SK-N-SH (cell line): ENCODE measurements around the gene MYLK3. TPM values are rescaled to one million over a fixed set of nuclear protein-coding genes. Genes with fewer than 3 reads are reported as not detected.

Experiments used
- CTCF ChIA-PET: fragments of 300-600, 350-600 bp; formaldehyde crosslinking; extraction: SDS; loops from one replicate; lab custom pipeline; 2021; lab: Yijun Ruan, JAX
- POLR2A ChIA-PET: fragments of 350-600 bp; sonication (Branson Sonifier 250); formaldehyde crosslinking; extraction: SDS; loops from one replicate; lab custom pipeline; 2020; ENCODE audit warnings: antibody characterized with exemption, inconsistent platforms; lab: Yijun Ruan, JAX
- DNase-seq: peaks from one replicate; pipeline ENCODE4 v3.0.0; 2012
- H2AFZ ChIP-seq: fragments of 200-600 bp; sonication (generic); 2 replicates; pipeline ENCODE4 v1.8.1; 2016; ENCODE audit warnings: antibody characterized with exemption, mild to moderate bottlenecking, low read depth
- H3F3A ChIP-seq: fragments of 200-600 bp; sonication (generic); replicated peaks from 2 replicates; pipeline ENCODE3; 2016; ENCODE audit warnings: antibody characterized with exemption, mild to moderate bottlenecking; ENCODE audit not compliant: insufficient read depth
- H3K27ac ChIP-seq, 2 experiments: fragments of 200-500 bp in 1 of 2; fragments of 200-600 bp in 1 of 2; sonication (Bioruptor generic) in 1 of 2; sonication (generic), shearing (Covaris generic) in 1 of 2; 2 replicates each; pipeline versions ENCODE4 v1.5.1 to v1.6.1; 2014 to 2016; ENCODE audit warnings: low read depth in 2 of 2, inconsistent platforms in 1 of 2, low read length in 1 of 2, mild to moderate bottlenecking in 1 of 2, mixed read lengths in 1 of 2
- H3K27me3 ChIP-seq: fragments of 200-600 bp; sonication (generic), shearing (Covaris generic); 2 replicates; pipeline ENCODE4 v1.6.1; 2016; ENCODE audit warnings: mixed run types; ENCODE audit not compliant: insufficient read depth
- H3K36me3 ChIP-seq, 2 experiments: fragments of 200-500 bp in 1 of 2; fragments of 200-600 bp in 1 of 2; sonication (Bioruptor generic) in 1 of 2; sonication (generic) in 1 of 2; replicated peaks in 1 of 2; 2 replicates each; pipeline versions ENCODE3 to v1.5.1; 2014 to 2016; ENCODE audit warnings: low read length in 1 of 2, mild to moderate bottlenecking in 1 of 2; ENCODE audit not compliant: insufficient read depth in 2 of 2, control insufficient read depth in 1 of 2
- H3K4me1 ChIP-seq, 2 experiments: fragments of 200-500 bp in 1 of 2; fragments of 200-600 bp in 1 of 2; sonication (Bioruptor generic) in 1 of 2; sonication (generic), shearing (Covaris generic) in 1 of 2; 2 replicates each; pipeline versions ENCODE4 v1.5.1 to v1.6.1; 2014 to 2016; ENCODE audit warnings: low read depth in 1 of 2, low read length in 1 of 2, mixed run types in 1 of 2; ENCODE audit not compliant: insufficient read depth in 2 of 2, control insufficient read depth in 1 of 2
- H3K4me2 ChIP-seq: fragments of 200-600 bp; sonication (generic), shearing (Covaris generic); 2 replicates; pipeline ENCODE4 v1.6.1; 2017; ENCODE audit warnings: mixed run types
- H3K4me3 ChIP-seq, 2 experiments: fragments of 200-500 bp in 1 of 2; fragments of 200-600 bp in 1 of 2; sonication (Bioruptor generic) in 1 of 2; sonication (generic), shearing (Covaris generic) in 1 of 2; 2 replicates each; pipeline versions ENCODE4 v1.5.1 to v1.8.1; 2014 to 2016; ENCODE audit warnings: low read depth in 2 of 2, inconsistent platforms in 1 of 2, low read length in 1 of 2, mild to moderate bottlenecking in 1 of 2, mixed read lengths in 1 of 2, moderate library complexity in 1 of 2
- H3K79me2 ChIP-seq: fragments of 200-600 bp; sonication (generic); 2 replicates; pipeline ENCODE4 v1.8.1; 2017; ENCODE audit warnings: mild to moderate bottlenecking; ENCODE audit not compliant: insufficient read depth
- H3K9ac ChIP-seq: fragments of 200-600 bp; sonication (generic); 2 replicates; pipeline ENCODE4 v1.6.1; 2017; ENCODE audit warnings: mixed run types
- H3K9me2 ChIP-seq: fragments of 200-600 bp; sonication (generic); 2 replicates; pipeline ENCODE4 v1.6.1; 2017; ENCODE audit warnings: mixed run types
- H3K9me3 ChIP-seq: fragments of 200-600 bp; sonication (generic); 2 replicates; pipeline ENCODE4 v1.6.1; 2017; ENCODE audit warnings: mixed run types, mild to moderate bottlenecking, moderate library complexity
- H4K20me1 ChIP-seq: fragments of 200-600 bp; sonication (generic); 2 replicates; pipeline ENCODE4 v1.6.1; 2017; ENCODE audit warnings: mild to moderate bottlenecking, mixed run types; ENCODE audit not compliant: insufficient read depth
- CHD2 ChIP-seq: fragments of 150-350 bp; IDR thresholded peaks from 2 replicates; pipeline ENCODE4 v1.6.1; 2018; ENCODE audit warnings: low read length; ENCODE audit not compliant: partially characterized antibody
- ELF1 ChIP-seq: IDR thresholded peaks from 2 replicates; pipeline ENCODE4 v1.4.0; 2012
- EP300 ChIP-seq, 2 experiments: IDR thresholded peaks; 2 replicates each; pipeline versions ENCODE4 v1.4.0 to v1.6.1; 2012; ENCODE audit warnings: borderline replicate concordance in 1 of 2, low read depth in 1 of 2, low read length in 1 of 2
- EZH2phosphoT487 ChIP-seq: fragments of 200-600 bp; sonication (generic); IDR thresholded peaks from 2 replicates; pipeline ENCODE4 v1.6.1; 2017; ENCODE audit warnings: low read depth, mixed run types, mild to moderate bottlenecking, antibody characterized with exemption, moderate library complexity, borderline replicate concordance
- FOSL2 ChIP-seq: IDR thresholded peaks from 2 replicates; pipeline ENCODE4 v1.4.0; 2012; ENCODE audit warnings: low read depth, mild to moderate bottlenecking, moderate library complexity, borderline replicate concordance
- FOXJ3 ChIP-seq: sonication (generic); formaldehyde crosslinking; IDR thresholded peaks from 2 replicates; pipeline ENCODE4 v1.5.1; 2020; ENCODE audit warnings: mild to moderate bottlenecking, missing genetic modification reagents
- FOXM1 ChIP-seq: IDR thresholded peaks from 2 replicates; pipeline ENCODE4 v1.4.0; 2012; ENCODE audit warnings: low read depth, mild to moderate bottlenecking
- GABPA ChIP-seq: IDR thresholded peaks from 2 replicates; pipeline ENCODE4 v1.4.0; 2012; ENCODE audit warnings: low read depth, mild to moderate bottlenecking
- JUND ChIP-seq: IDR thresholded peaks from 2 replicates; pipeline ENCODE4 v1.4.0; 2012
- MAX ChIP-seq: IDR thresholded peaks from 2 replicates; pipeline ENCODE4 v1.4.0; 2012; ENCODE audit warnings: low read depth
- PBX3 ChIP-seq: IDR thresholded peaks from 2 replicates; pipeline ENCODE4; 2012
- POLR2AphosphoS5 ChIP-seq: IDR thresholded peaks from 2 replicates; pipeline ENCODE4 v1.6.1; 2012; ENCODE audit warnings: low read depth, low read length
- REST ChIP-seq: IDR thresholded peaks from 2 replicates; pipeline ENCODE4 v1.6.1; 2012; ENCODE audit warnings: mild to moderate bottlenecking, low read depth, low read length, moderate library complexity
- RFX5 ChIP-seq: IDR thresholded peaks from 2 replicates; pipeline ENCODE4 v1.6.1; 2012; ENCODE audit warnings: mild to moderate bottlenecking, improper control_type of control experiment, low read length
- RXRA ChIP-seq: IDR thresholded peaks from 2 replicates; pipeline ENCODE4 v1.4.0; 2012; ENCODE audit warnings: low read depth, mild to moderate bottlenecking, borderline replicate concordance
- TCF12 ChIP-seq: IDR thresholded peaks from 2 replicates; pipeline ENCODE4 v1.4.0; 2012
- YY1 ChIP-seq: IDR thresholded peaks from 2 replicates; pipeline ENCODE4 v1.4.0; 2012; ENCODE audit warnings: low read depth, mild to moderate bottlenecking
- ZBTB33 ChIP-seq: IDR thresholded peaks from 2 replicates; pipeline ENCODE4 v1.4.0; 2012; ENCODE audit warnings: low read depth, borderline replicate concordance
- WGBS: methylation state at CpG from one replicate; pipeline ENCODE4 v1.1.6; 2017; ENCODE audit warnings: low lambda C conversion rate; 5-methylcytosine and 5-hydroxymethylcytosine counted together
- polyA plus RNA-seq, 3 experiments: library from polyadenylated mRNA; depleted of rRNA; stranded (reverse); fragments of >200 nt; gene quantifications; 2 replicates each; pipeline ENCODE4 v1.2.3, GENCODE V29; 2012

The MYLK3 gene
- polyA plus RNA-seq, 1 of the 3 experiments (the other 2 are of a cell fraction): 0.05 TPM

GRCh38 chr16:46695937-46696336 lies 52.2 kb downstream of the MYLK3 start:
- CTCF ChIA-PET: interaction anchor here (1.5 to 2.0 kb wide), 2 partner anchors 9 to 94 kb away, joined by 4 read pairs; no protein-coding TSS in a partner anchor
- no peak overlapping the region for H3K27ac ChIP-seq
- H3K9me2 ChIP-seq: no peaks in the 10 kb centered on the region
- no peak overlapping the region for H3K4me2 ChIP-seq
- peaks cover 23 to 32% of the 10 kb centered on the region in 2 experiments for H3K36me3 ChIP-seq
- no peak overlapping the region for H2AFZ ChIP-seq
- POLR2A ChIA-PET: no interaction called here
- WGBS: 62% methylated on average over 4 of the region's 5 CpGs
- H3K27me3 ChIP-seq: no peaks in the 10 kb centered on the region
- H3K79me2 ChIP-seq: peaks cover 26% of the 10 kb centered on the region
- no peak overlapping the region for H3K4me3 ChIP-seq
- no peak overlapping the region for H3K9ac ChIP-seq
- peaks cover 4% of the 10 kb centered on the region; the same call in 1 of the 2 replicates for H4K20me1 ChIP-seq
- DNase-seq: no peak
- peaks cover 5 to 6% of the 10 kb centered on the region in 2 experiments; a peak in 3 of 4 replicates for H3K4me1 ChIP-seq
- no peak for TF ChIP-seq TCF12
- no peak for TF ChIP-seq MAX
- TF ChIP-seq GABPA: no peak
- no peak for TF ChIP-seq JUND
- no peak for TF ChIP-seq PBX3
- no peak for TF ChIP-seq YY1
- no peak for TF ChIP-seq REST
- TF ChIP-seq ZBTB33: no peak
- no peak for TF ChIP-seq EP300 (IDR thresholded peaks at IDR 0.05; ENCODE audit: borderline replicate concordance in 1 of 2, low read depth in 1 of 2, low read length in 1 of 2)
- TF ChIP-seq FOXM1: no peak
- no peak for TF ChIP-seq FOXJ3 (CRISPR knock-in tag)
- no peak for TF ChIP-seq CHD2
- TF ChIP-seq ELF1: no peak
- no peak for TF ChIP-seq POLR2AphosphoS5
- no peak for TF ChIP-seq RXRA
- TF ChIP-seq RFX5: no peak
- no peak for TF ChIP-seq FOSL2
- no peak for TF ChIP-seq EZH2phosphoT487
- H3F3A ChIP-seq: no peaks in the 10 kb centered on the region
- no peaks in the 10 kb centered on the region for H3K9me3 ChIP-seq
